HCT116 (cell line): ENCODE measurements around the gene TIAM2. TPM values are rescaled to one million over a fixed set of nuclear protein-coding genes. Genes with fewer than 3 reads are reported as not detected.
A peak's percentile ranks its signal among the peaks of the same experiment; 100 is the strongest.

Experiments
- ATAC-seq: fragments of 200-7000 bp; cut with Tn5 transposase; 2 replicates; pipeline ENCODE4 v1.9.1; 2020; ENCODE audit warnings: mild to moderate bottlenecking, moderate library complexity
- BruUV-seq: library from RNA; stranded (reverse); fragments of 400-500 nt; replicated peaks from 2 replicates; lab custom pipeline; 2021; lab: Mats Ljungman, UMichigan
- CTCF ChIA-PET: fragments of 300-600 bp; sonication (Branson Sonifier 250); formaldehyde crosslinking; loops from one replicate; lab custom pipeline; 2021; ENCODE audit warnings: antibody characterized with exemption; lab: Charles Lee
- POLR2A ChIA-PET: fragments of 300-600, 350-600 bp; sonication (Branson Sonifier 250); formaldehyde crosslinking; loops from one replicate; lab custom pipeline; 2021; ENCODE audit warnings: antibody characterized with exemption; lab: Charles Lee
- RAD21 ChIA-PET, 2 experiments: fragments of 300-600 bp; sonication (Branson Sonifier 250); formaldehyde crosslinking; loops; one replicate each; lab custom pipeline; 2023; ENCODE audit warnings: low total read pairs in 2 of 2; ENCODE audit not compliant: uncharacterized antibody in 2 of 2, unreplicated experiment in 2 of 2, low non-redundant PET in 1 of 2; lab: Charles Lee
- DNase-seq: peaks from one replicate; pipeline ENCODE4 v3.0.0-alpha.2; 2010; ENCODE audit warnings: low read depth, low spot score
- H2AFZ ChIP-seq: fragments of 200-600 bp; shearing (Covaris generic), sonication (generic); 2 replicates; pipeline ENCODE4 v1.6.1; 2017; ENCODE audit warnings: low read depth, mixed run types, mixed read lengths, antibody characterized with exemption, low read length; ENCODE audit not compliant: poor library complexity, severe bottlenecking
- H3K27ac ChIP-seq: 2 replicates; pipeline ENCODE4 v1.5.1; 2012; ENCODE audit warnings: low read depth, low read length
- H3K27me3 ChIP-seq: fragments of 200-600 bp; sonication (generic); 2 replicates; pipeline ENCODE4 v1.6.1; 2016; ENCODE audit warnings: mixed run types, low read length, mixed read lengths; ENCODE audit not compliant: insufficient read depth
- H3K36me3 ChIP-seq, 2 experiments: fragments of 200-500 bp in 1 of 2; fragments of 200-600 bp in 1 of 2; sonication (Bioruptor generic) in 1 of 2; sonication (generic) in 1 of 2; 2 replicates each; pipeline versions ENCODE4 v1.5.1 to v1.6.1; 2014 to 2016; ENCODE audit warnings: low read length in 2 of 2, inconsistent platforms in 1 of 2, mixed read lengths in 1 of 2, mixed run types in 1 of 2; ENCODE audit not compliant: insufficient read depth in 2 of 2, control insufficient read depth in 1 of 2
- H3K4me1 ChIP-seq, 2 experiments: fragments of 200-600 bp in 1 of 2; sonication (generic) in 1 of 2; 2 replicates each; pipeline versions ENCODE4 v1.5.1 to v1.6.1; 2012 to 2017; ENCODE audit warnings: low read length in 2 of 2, inconsistent platforms in 1 of 2, mild to moderate bottlenecking in 1 of 2, mixed read lengths in 1 of 2, mixed run types in 1 of 2, moderate library complexity in 1 of 2; ENCODE audit not compliant: insufficient read depth in 2 of 2, control insufficient read depth in 1 of 2
- H3K4me2 ChIP-seq: fragments of 200-600 bp; sonication (generic); 2 replicates; pipeline ENCODE4 v1.6.1; 2017; ENCODE audit warnings: mixed run types, low read length, mixed read lengths
- H3K4me3 ChIP-seq, 2 experiments: fragments of 200-600 bp in 1 of 2; sonication (generic) in 1 of 2; replicated peaks in 1 of 2; 2 replicates each; pipeline ENCODE4 v1.5.1; 2011 to 2016; ENCODE audit warnings: low read length in 2 of 2, control low read depth in 1 of 2, low read depth in 1 of 2, mild to moderate bottlenecking in 1 of 2, mixed read lengths in 1 of 2, mixed run types in 1 of 2
- H3K79me2 ChIP-seq: fragments of 200-600 bp; sonication (generic); 2 replicates; pipeline ENCODE4 v1.6.1; 2017; ENCODE audit warnings: mild to moderate bottlenecking, mixed run types, low read length, moderate library complexity, mixed read lengths; ENCODE audit not compliant: insufficient read depth
- H3K9ac ChIP-seq: fragments of 200-600 bp; sonication (generic); 2 replicates; pipeline ENCODE4 v1.6.1; 2016; ENCODE audit warnings: low read length, mixed read lengths
- H3K9me2 ChIP-seq: fragments of 200-600 bp; sonication (generic), shearing (Covaris generic); 2 replicates; pipeline ENCODE4 v1.6.1; 2017; ENCODE audit warnings: mixed run types, mild to moderate bottlenecking, moderate library complexity; ENCODE audit not compliant: insufficient read depth
- H3K9me3 ChIP-seq, 2 experiments: fragments of 200-500 bp in 1 of 2; fragments of 200-600 bp in 1 of 2; sonication (Bioruptor generic) in 1 of 2; sonication (generic) in 1 of 2; 2 replicates each; pipeline ENCODE4 v1.6.1; 2014 to 2017; ENCODE audit warnings: low read length in 2 of 2, mixed read lengths in 2 of 2, inconsistent platforms in 1 of 2, low read depth in 1 of 2, mild to moderate bottlenecking in 1 of 2, mixed run types in 1 of 2, moderate library complexity in 1 of 2; ENCODE audit not compliant: control insufficient read depth in 1 of 2, insufficient read depth in 1 of 2
- H4K20me1 ChIP-seq: fragments of 200-600 bp; sonication (generic), shearing (Covaris generic); 2 replicates; pipeline ENCODE4 v1.6.1; 2017; ENCODE audit warnings: mixed run types, mild to moderate bottlenecking, moderate library complexity; ENCODE audit not compliant: insufficient read depth
- CBX3 ChIP-seq: IDR thresholded peaks from 2 replicates; pipeline ENCODE4 v1.6.1; 2012; ENCODE audit warnings: low read depth
- EGR1 ChIP-seq: IDR thresholded peaks from 2 replicates; pipeline ENCODE4 v1.6.1; 2012; ENCODE audit warnings: low read depth
- EZH2 ChIP-seq: fragments of 200-600 bp; sonication (generic); IDR thresholded peaks from 2 replicates; pipeline ENCODE4 v1.6.1; 2017; ENCODE audit warnings: antibody characterized with exemption, mixed run types
- EZH2phosphoT487 ChIP-seq: fragments of 200-600 bp; IDR thresholded peaks from 2 replicates; pipeline ENCODE4 v1.6.1; 2018; ENCODE audit warnings: antibody characterized with exemption, borderline replicate concordance
- FOSL1 ChIP-seq: IDR thresholded peaks from 2 replicates; pipeline ENCODE4 v1.6.1; 2012; ENCODE audit warnings: low read depth
- JUND ChIP-seq: IDR thresholded peaks from 2 replicates; pipeline ENCODE4 v1.6.1; 2012
- SIN3A ChIP-seq: IDR thresholded peaks from 2 replicates; pipeline ENCODE4 v1.6.1; 2012; ENCODE audit warnings: low read depth
- SP1 ChIP-seq: IDR thresholded peaks from 2 replicates; pipeline ENCODE4 v1.6.1; 2012; ENCODE audit warnings: low read depth
- SRF ChIP-seq: IDR thresholded peaks from 2 replicates; pipeline ENCODE4 v1.6.1; 2012; ENCODE audit warnings: low read depth
- TCF7L2 ChIP-seq: IDR thresholded peaks from 2 replicates; pipeline ENCODE4 v1.7.0; 2011; ENCODE audit warnings: borderline replicate concordance, inconsistent platforms; ENCODE audit not compliant: insufficient read depth, insufficient read length; ENCODE audit errors: extremely low read depth
- ZNF274 ChIP-seq: fragments of 200-500 bp; sonication (Bioruptor generic); IDR thresholded peaks from 2 replicates; pipeline ENCODE4 v1.6.1; 2014; ENCODE audit warnings: mild to moderate bottlenecking, low read depth, low read length, inconsistent platforms
- intact Hi-C: fragments of 100-400 bp; cut with micrococcal nuclease; formaldehyde crosslinking; loops from 2 replicates; pipeline ENCODE4 v1.10.0; 2022
- total RNA-seq: library from RNA; stranded (reverse); gene quantifications from one replicate; pipeline ENCODE4 v1.2.1, GENCODE V29; 2021; ENCODE audit not compliant: unreplicated experiment
- TF ChIP-seq, protein P1 (sequence below): IDR thresholded peaks from 2 replicates; pipeline ENCODE4 v1.6.1; 2012
- TF ChIP-seq, protein P2 (sequence below), 3 experiments: fragments of 200-600 bp in 1 of 3; sonication (generic) in 1 of 3; IDR thresholded peaks in 2 of 3; conservative IDR thresholded peaks in 1 of 3; 2 replicates each; pipeline ENCODE4 v1.5.1; 2012 to 2017; ENCODE audit warnings: low read depth in 2 of 3, low read length in 2 of 3, antibody characterized with exemption in 1 of 3, borderline replicate concordance in 1 of 3, control low read depth in 1 of 3, mild to moderate bottlenecking in 1 of 3, mixed read lengths in 1 of 3, mixed run types in 1 of 3, moderate library complexity in 1 of 3; ENCODE audit not compliant: insufficient read depth in 1 of 3
- TF ChIP-seq, protein P3 (sequence below): IDR thresholded peaks from 2 replicates; pipeline ENCODE4 v1.6.1; 2011; ENCODE audit warnings: mild to moderate bottlenecking, low read length, moderate library complexity; ENCODE audit not compliant: insufficient replicate concordance; ENCODE audit errors: extremely low read depth

TIAM2 gene
- total RNA-seq, 1 experiment from 2014 or later, result 9.4 TPM

DNA sequence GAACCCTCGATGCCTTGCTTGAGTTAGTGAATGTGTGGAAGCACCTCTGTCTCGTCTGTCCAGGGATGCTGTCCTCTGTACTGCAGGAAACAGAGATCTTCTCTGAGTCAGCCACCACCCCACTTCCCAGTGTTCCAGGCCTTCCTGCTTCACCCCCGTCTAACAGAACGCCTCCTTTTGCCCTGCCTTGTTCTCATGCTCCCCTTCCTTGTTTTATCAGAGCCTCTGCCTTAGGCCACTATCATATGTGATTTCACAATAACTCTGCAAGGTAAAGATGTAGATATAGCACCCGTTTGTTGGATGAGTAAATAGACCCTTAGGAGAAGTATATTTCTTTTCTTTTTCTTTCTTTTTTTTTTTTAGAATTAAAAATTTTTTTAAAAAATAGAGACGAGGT is 162.0 kb downstream of the TIAM2 start:
- ATAC-seq (no peak), DNase-seq (no peak)
- H2AFZ ChIP-seq, result no peak overlapping the region
- intact Hi-C loops, result no loop called here
- no TSS peak for BruUV-seq
- no peaks in the 10 kb centered on the region for H3K9me3 ChIP-seq
- CTCF ChIA-PET, result no interaction called here
- H3K79me2 ChIP-seq, result no peaks in the 10 kb centered on the region
- H3K9ac ChIP-seq, result no peak overlapping the region
- H3K9me2 ChIP-seq, result no peaks in the 10 kb centered on the region
- no peak overlapping the region for H3K4me3 ChIP-seq
- RAD21 ChIA-PET, result no interaction called here
- H3K36me3 ChIP-seq, result no peaks in the 10 kb centered on the region
- no peak overlapping the region for H3K4me2 ChIP-seq
- no peaks in the 10 kb centered on the region for H4K20me1 ChIP-seq
- TF ChIP-seq, protein P1, sequence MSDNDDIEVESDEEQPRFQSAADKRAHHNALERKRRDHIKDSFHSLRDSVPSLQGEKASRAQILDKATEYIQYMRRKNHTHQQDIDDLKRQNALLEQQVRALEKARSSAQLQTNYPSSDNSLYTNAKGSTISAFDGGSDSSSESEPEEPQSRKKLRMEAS, result no peak
- no peak for TF ChIP-seq EZH2phosphoT487
- TF ChIP-seq SIN3A, result no peak
- peaks cover 45 to 66% of the 10 kb centered on the region in 2 experiments for H3K4me1 ChIP-seq
- POLR2A ChIA-PET, result no interaction called here
- no peak overlapping the region for H3K27ac ChIP-seq
- no peaks in the 10 kb centered on the region for H3K27me3 ChIP-seq

DNA sequence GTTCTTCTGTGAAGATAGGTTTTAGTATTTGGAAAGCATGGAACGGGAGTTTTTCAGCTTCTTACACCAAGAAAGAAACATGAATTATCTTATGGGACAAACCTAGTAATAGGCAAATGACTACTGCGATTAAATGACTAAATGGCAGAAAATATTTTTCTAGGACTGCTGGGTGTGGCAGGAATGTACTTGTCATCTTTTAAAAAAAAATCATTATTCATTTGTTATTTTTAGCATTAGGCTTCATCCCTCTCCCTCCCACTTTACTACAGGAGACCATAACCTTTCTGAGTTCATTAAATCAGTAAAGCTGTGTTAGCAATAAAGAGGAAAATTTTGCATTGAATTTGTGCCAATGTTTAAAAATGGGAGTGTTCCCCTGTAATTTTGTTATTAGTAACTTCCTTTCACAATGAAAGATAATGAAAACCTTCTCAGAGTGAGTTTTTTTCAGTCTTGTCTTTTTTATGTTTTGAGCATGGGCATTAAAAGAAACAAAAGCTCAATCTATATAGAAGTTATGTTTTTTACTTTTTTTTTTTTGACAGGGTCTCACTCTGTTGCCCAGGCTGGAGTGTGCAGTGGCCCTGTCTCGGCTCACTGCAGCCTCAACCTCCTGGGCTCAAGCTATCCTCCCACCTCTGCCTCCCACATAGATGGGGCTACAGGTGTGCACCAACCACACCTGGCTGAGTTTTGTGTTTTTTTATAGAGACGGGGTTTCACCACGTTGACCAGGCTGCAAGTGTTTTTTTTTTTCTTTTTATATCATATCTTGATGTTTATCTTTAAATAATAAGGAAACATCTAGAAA is 163.1 kb downstream of the TIAM2 start:
- peak; percentile 37; the same call in 1 of the 2 replicates for TF ChIP-seq SP1
- TF ChIP-seq SIN3A, result no peak
- TF ChIP-seq, protein P2, sequence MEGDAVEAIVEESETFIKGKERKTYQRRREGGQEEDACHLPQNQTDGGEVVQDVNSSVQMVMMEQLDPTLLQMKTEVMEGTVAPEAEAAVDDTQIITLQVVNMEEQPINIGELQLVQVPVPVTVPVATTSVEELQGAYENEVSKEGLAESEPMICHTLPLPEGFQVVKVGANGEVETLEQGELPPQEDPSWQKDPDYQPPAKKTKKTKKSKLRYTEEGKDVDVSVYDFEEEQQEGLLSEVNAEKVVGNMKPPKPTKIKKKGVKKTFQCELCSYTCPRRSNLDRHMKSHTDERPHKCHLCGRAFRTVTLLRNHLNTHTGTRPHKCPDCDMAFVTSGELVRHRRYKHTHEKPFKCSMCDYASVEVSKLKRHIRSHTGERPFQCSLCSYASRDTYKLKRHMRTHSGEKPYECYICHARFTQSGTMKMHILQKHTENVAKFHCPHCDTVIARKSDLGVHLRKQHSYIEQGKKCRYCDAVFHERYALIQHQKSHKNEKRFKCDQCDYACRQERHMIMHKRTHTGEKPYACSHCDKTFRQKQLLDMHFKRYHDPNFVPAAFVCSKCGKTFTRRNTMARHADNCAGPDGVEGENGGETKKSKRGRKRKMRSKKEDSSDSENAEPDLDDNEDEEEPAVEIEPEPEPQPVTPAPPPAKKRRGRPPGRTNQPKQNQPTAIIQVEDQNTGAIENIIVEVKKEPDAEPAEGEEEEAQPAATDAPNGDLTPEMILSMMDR (IDR thresholded peaks at IDR 0.05 in 2 of 3, conservative IDR thresholded peaks at IDR 0.05 in 1 of 3; ENCODE audit: borderline replicate concordance in 1 of 3, insufficient read depth in 1 of 3, low read depth in 2 of 3, low read length in 2 of 3), result no peak
- no peak for TF ChIP-seq EZH2
- no peak for TF ChIP-seq ZNF274
- no peak for TF ChIP-seq CBX3
- no peak for TF ChIP-seq EZH2phosphoT487
- TF ChIP-seq, protein P1, result no peak
- TF ChIP-seq SRF, result no peak
- no peak for TF ChIP-seq EGR1
- TF ChIP-seq, protein P3, sequence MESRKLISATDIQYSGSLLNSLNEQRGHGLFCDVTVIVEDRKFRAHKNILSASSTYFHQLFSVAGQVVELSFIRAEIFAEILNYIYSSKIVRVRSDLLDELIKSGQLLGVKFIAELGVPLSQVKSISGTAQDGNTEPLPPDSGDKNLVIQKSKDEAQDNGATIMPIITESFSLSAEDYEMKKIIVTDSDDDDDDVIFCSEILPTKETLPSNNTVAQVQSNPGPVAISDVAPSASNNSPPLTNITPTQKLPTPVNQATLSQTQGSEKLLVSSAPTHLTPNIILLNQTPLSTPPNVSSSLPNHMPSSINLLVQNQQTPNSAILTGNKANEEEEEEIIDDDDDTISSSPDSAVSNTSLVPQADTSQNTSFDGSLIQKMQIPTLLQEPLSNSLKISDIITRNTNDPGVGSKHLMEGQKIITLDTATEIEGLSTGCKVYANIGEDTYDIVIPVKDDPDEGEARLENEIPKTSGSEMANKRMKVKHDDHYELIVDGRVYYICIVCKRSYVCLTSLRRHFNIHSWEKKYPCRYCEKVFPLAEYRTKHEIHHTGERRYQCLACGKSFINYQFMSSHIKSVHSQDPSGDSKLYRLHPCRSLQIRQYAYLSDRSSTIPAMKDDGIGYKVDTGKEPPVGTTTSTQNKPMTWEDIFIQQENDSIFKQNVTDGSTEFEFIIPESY, result no peak
- TF ChIP-seq TCF7L2, result no peak
- peak; percentile 12; the same call in 1 of the 2 replicates for TF ChIP-seq JUND
- peak; percentile 22; the same call in 1 of the 2 replicates for TF ChIP-seq FOSL1

More for the DNA sequence above, 163.1 kb downstream of the TIAM2 start:
- Histone ChIP-seq H3K4me3 (no peak overlapping the region), H4K20me1 (no peaks in the 10 kb centered on the region), H3K79me2 (no peaks in the 10 kb centered on the region), H3K4me2 (peak overlapping the region; percentile 61), H3K9ac (no peak overlapping the region; the same call in 1 of the 2 replicates), H3K9me3 (no peaks in the 10 kb centered on the region), H3K9me2 (no peaks in the 10 kb centered on the region), H3K36me3 (no peaks in the 10 kb centered on the region), H2AFZ (peak overlapping the region; percentile 51), H3K27me3 (no peaks in the 10 kb centered on the region), H3K27ac (no peak overlapping the region; the same call in 1 of the 2 replicates), H3K4me1 (peaks cover 36 to 54% of the 10 kb centered on the region in 2 experiments)
- CTCF ChIA-PET, result no interaction called here
- no peak for DNase-seq
- POLR2A ChIA-PET, result no interaction called here
- RAD21 ChIA-PET, result no interaction called here
- intact Hi-C loops, result no loop called here
- no TSS peak for BruUV-seq
- no peak for ATAC-seq
